GM21447 (cell line): ENCODE results near the gene TEDC2.
"Not testable (repeated sequence)": the region's sequence is repeated elsewhere in the genome, so short reads cannot be mapped to it uniquely, and the experiment has no call there.

Source experiments
- ATAC-seq: cut with Tn5 transposase; IDR thresholded peaks from one replicate; pipeline ENCODE4 v1.9.1; 2021; ENCODE audit not compliant: unreplicated experiment

The TEDC2 gene

GRCh38 chr16:2437032-2437790 is 22.7 kb upstream of the TEDC2 start:
- no peak for ATAC-seq

- no peak for ATAC-seq
Measured at GRCh38 chr16:2438121-2438520, 21.8 kb upstream of the TEDC2 start.

GRCh38 chr16:2439598-2439997 is 20.3 kb upstream of the TEDC2 start:
- ATAC-seq, result no peak

GRCh38 chr16:2441143-2441804 is 18.6 kb upstream of the TEDC2 start:
- not testable (repeated sequence) for ATAC-seq

GRCh38 chr16:2443555-2443954 is 16.4 kb upstream of the TEDC2 start:
- ATAC-seq, result no peak

- ATAC-seq, result no peak
Measured at GRCh38 chr16:2447920-2448583, 11.9 kb upstream of the TEDC2 start.

- ATAC-seq, result no peak
Measured at GRCh38 chr16:2449118-2449517, 10.8 kb upstream of the TEDC2 start.

GRCh38 chr16:2450535-2450934 is 9.4 kb upstream of the TEDC2 start:
- no peak for ATAC-seq

- no peak for ATAC-seq
Measured at GRCh38 chr16:2450975-2451381, 8.9 kb upstream of the TEDC2 start.

GRCh38 chr16:2451851-2452320 is 8.0 kb upstream of the TEDC2 start:
- no peak for ATAC-seq

- ATAC-seq, result no peak
Measured at GRCh38 chr16:2452650-2453049, 7.3 kb upstream of the TEDC2 start.

- ATAC-seq, result no peak
Measured at GRCh38 chr16:2455081-2455845, 4.6 kb upstream of the TEDC2 start.

GRCh38 chr16:2456551-2457153 is 3.3 kb upstream of the TEDC2 start:
- ATAC-seq, result no peak

- ATAC-seq, result no peak
Measured at GRCh38 chr16:2457267-2457666, 2.6 kb upstream of the TEDC2 start.

GRCh38 chr16:2457946-2458345 is 2.0 kb upstream of the TEDC2 start:
- no peak for ATAC-seq

GRCh38 chr16:2458887-2459646 is 842 bp upstream of the TEDC2 start:
- peak; percentile 5 for ATAC-seq

GRCh38 chr16:2460391-2460713 is 443 bp downstream of the TEDC2 start:
- no peak for ATAC-seq

GRCh38 chr16:2460916-2461315 is 1.0 kb downstream of the TEDC2 start:
- ATAC-seq, result no peak

GRCh38 chr16:2462031-2462866 is 2.3 kb downstream of the TEDC2 start:
- no peak for ATAC-seq
